Measurements from ENCODE around the gene HCAR2.

DNA sequence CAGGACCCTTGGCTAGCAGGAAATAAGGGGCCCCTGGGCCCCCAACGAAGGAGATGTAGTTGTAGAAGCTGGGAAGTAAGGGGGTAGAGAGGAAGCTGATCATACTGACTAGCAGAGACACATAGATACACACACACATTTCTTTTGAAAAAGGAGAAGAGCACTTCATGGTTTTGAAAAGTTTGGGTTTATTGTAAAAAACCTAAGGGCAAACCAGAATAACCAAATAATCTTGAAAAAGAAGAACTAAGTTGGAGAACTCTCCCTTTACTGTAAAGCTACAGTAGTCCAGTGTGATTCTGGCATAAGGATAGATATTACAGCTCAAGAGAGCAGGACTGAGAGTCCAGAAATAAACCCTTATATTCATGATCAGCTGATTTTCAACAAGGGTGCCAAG, 19.2 kb upstream of the HCAR2 start:
- no peak for TF ChIP-seq KDM6A (CRISPR knock-in tag; IDR thresholded peaks at IDR 0.05; ENCODE audit: low read depth)
- TF ChIP-seq, protein P1, sequence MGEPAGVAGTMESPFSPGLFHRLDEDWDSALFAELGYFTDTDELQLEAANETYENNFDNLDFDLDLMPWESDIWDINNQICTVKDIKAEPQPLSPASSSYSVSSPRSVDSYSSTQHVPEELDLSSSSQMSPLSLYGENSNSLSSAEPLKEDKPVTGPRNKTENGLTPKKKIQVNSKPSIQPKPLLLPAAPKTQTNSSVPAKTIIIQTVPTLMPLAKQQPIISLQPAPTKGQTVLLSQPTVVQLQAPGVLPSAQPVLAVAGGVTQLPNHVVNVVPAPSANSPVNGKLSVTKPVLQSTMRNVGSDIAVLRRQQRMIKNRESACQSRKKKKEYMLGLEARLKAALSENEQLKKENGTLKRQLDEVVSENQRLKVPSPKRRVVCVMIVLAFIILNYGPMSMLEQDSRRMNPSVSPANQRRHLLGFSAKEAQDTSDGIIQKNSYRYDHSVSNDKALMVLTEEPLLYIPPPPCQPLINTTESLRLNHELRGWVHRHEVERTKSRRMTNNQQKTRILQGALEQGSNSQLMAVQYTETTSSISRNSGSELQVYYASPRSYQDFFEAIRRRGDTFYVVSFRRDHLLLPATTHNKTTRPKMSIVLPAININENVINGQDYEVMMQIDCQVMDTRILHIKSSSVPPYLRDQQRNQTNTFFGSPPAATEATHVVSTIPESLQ (CRISPR knock-in tag; conservative IDR thresholded peaks at IDR 0.05): no peak
- no peak for TF ChIP-seq SRSF9 (IDR thresholded peaks at IDR 0.05; ENCODE audit: borderline replicate concordance, insufficient read depth, low read depth, low read length, poor library complexity, severe bottlenecking)
- TF ChIP-seq MED1 (CRISPR knock-in tag; IDR thresholded peaks at IDR 0.05): no peak
- TF ChIP-seq RNF2 (conservative IDR thresholded peaks at IDR 0.05; ENCODE audit: low read depth): no peak
- TF ChIP-seq, protein P2, sequence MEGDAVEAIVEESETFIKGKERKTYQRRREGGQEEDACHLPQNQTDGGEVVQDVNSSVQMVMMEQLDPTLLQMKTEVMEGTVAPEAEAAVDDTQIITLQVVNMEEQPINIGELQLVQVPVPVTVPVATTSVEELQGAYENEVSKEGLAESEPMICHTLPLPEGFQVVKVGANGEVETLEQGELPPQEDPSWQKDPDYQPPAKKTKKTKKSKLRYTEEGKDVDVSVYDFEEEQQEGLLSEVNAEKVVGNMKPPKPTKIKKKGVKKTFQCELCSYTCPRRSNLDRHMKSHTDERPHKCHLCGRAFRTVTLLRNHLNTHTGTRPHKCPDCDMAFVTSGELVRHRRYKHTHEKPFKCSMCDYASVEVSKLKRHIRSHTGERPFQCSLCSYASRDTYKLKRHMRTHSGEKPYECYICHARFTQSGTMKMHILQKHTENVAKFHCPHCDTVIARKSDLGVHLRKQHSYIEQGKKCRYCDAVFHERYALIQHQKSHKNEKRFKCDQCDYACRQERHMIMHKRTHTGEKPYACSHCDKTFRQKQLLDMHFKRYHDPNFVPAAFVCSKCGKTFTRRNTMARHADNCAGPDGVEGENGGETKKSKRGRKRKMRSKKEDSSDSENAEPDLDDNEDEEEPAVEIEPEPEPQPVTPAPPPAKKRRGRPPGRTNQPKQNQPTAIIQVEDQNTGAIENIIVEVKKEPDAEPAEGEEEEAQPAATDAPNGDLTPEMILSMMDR (CRISPR knock-in tag; IDR thresholded peaks at IDR 0.05): no peak
- no peak for TF ChIP-seq PHF8 (CRISPR knock-in tag; IDR thresholded peaks at IDR 0.05)
- TF ChIP-seq, protein P3, sequence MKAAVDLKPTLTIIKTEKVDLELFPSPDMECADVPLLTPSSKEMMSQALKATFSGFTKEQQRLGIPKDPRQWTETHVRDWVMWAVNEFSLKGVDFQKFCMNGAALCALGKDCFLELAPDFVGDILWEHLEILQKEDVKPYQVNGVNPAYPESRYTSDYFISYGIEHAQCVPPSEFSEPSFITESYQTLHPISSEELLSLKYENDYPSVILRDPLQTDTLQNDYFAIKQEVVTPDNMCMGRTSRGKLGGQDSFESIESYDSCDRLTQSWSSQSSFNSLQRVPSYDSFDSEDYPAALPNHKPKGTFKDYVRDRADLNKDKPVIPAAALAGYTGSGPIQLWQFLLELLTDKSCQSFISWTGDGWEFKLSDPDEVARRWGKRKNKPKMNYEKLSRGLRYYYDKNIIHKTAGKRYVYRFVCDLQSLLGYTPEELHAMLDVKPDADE (CRISPR knock-in tag; IDR thresholded peaks at IDR 0.05): no peak
- TF ChIP-seq ZNF569 (CRISPR knock-in tag; IDR thresholded peaks at IDR 0.05; ENCODE audit: borderline replicate concordance): no peak
- TF ChIP-seq, protein P4, sequence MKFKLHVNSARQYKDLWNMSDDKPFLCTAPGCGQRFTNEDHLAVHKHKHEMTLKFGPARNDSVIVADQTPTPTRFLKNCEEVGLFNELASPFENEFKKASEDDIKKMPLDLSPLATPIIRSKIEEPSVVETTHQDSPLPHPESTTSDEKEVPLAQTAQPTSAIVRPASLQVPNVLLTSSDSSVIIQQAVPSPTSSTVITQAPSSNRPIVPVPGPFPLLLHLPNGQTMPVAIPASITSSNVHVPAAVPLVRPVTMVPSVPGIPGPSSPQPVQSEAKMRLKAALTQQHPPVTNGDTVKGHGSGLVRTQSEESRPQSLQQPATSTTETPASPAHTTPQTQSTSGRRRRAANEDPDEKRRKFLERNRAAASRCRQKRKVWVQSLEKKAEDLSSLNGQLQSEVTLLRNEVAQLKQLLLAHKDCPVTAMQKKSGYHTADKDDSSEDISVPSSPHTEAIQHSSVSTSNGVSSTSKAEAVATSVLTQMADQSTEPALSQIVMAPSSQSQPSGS (CRISPR knock-in tag; IDR thresholded peaks at IDR 0.05): no peak
